GM12878 (cell line): Measurements from ENCODE around the gene CSTB. TPM values are rescaled to one million over a fixed set of nuclear protein-coding genes. Genes with fewer than 3 reads are reported as not detected.
A peak's percentile ranks its signal among the peaks of the same experiment; 100 is the strongest.

Experiments used
- ATAC-seq: fragments of 200-7000 bp; cut with Tn5 transposase; 3 replicates; pipeline ENCODE4 v1.9.1; 2020; ENCODE audit warnings: mild to moderate bottlenecking, moderate library complexity
- BruUV-seq: library from RNA; stranded (reverse); fragments of 400-500 nt; replicated peaks from 2 replicates; lab custom pipeline; 2021; lab: Mats Ljungman, UMichigan
- CTCF ChIA-PET: fragments of 300-600 bp; sonication (Branson Sonifier 250); formaldehyde crosslinking; extraction: SDS; loops from one replicate; lab custom pipeline; 2021; ENCODE audit warnings: inconsistent platforms; lab: Yijun Ruan, JAX
- POLR2A ChIA-PET: fragments of 350-600 bp; formaldehyde crosslinking; extraction: SDS; loops from one replicate; lab custom pipeline; 2021; ENCODE audit warnings: inconsistent platforms; lab: Charles Lee
- RAD21 ChIA-PET: fragments of 300-600 bp; sonication (Branson Sonifier 250); formaldehyde crosslinking; loops from one replicate; lab custom pipeline; 2023; ENCODE audit warnings: antibody characterized with exemption; ENCODE audit not compliant: unreplicated experiment; lab: Charles Lee
- SMC1A ChIA-PET: fragments of 300-600 bp; sonication (Branson Sonifier 250); formaldehyde crosslinking; loops from one replicate; lab custom pipeline; 2023; ENCODE audit not compliant: unreplicated experiment, uncharacterized antibody; lab: Charles Lee
- DNase-seq: peaks from one replicate; pipeline ENCODE4 v3.0.0-alpha.2; 2011; ENCODE audit warnings: low read depth, low spot score
- FAIRE-seq: peaks from 3 replicates; lab custom pipeline; 2011; peaks lifted over from hg19 to GRCh38; lab: Jason Lieb, UNC
- H2AFZ ChIP-seq: 2 replicates; pipeline ENCODE4 v1.6.0; 2011; ENCODE audit warnings: low read depth, low read length, control low read depth; ENCODE audit not compliant: control insufficient read depth
- H3K27ac ChIP-seq: 2 replicates; pipeline ENCODE4 v1.5.1; 2011; ENCODE audit warnings: control low read depth; ENCODE audit not compliant: control insufficient read depth, insufficient read depth
- H3K27me3 ChIP-seq, 2 experiments: replicated peaks in 1 of 2; 2 replicates each; pipeline versions ENCODE4 v1.6.0 to v1.6.1; 2011; ENCODE audit warnings: low read length in 1 of 2; ENCODE audit not compliant: control insufficient read depth in 2 of 2, insufficient read depth in 2 of 2
- H3K36me3 ChIP-seq, 2 experiments: 2 replicates each; pipeline ENCODE4 v1.5.1; 2011; ENCODE audit warnings: low read length in 1 of 2; ENCODE audit not compliant: control insufficient read depth in 2 of 2, insufficient read depth in 2 of 2
- H3K4me1 ChIP-seq: 2 replicates; pipeline ENCODE4 v1.6.1; 2011; ENCODE audit warnings: mild to moderate bottlenecking, low read length, moderate library complexity, mixed read lengths; ENCODE audit not compliant: control insufficient read depth, insufficient read depth
- H3K4me2 ChIP-seq: 2 replicates; pipeline ENCODE4 v1.6.0; 2011; ENCODE audit warnings: control low read depth; ENCODE audit not compliant: control insufficient read depth, insufficient read depth
- H3K4me3 ChIP-seq: fragments of 200-600 bp; sonication (generic); 2 replicates; pipeline ENCODE4 v1.5.1; 2016
- H3K79me2 ChIP-seq: 2 replicates; pipeline ENCODE4 v1.6.0; 2011; ENCODE audit warnings: low read length; ENCODE audit not compliant: control insufficient read depth, insufficient read depth
- H3K9ac ChIP-seq: 2 replicates; pipeline ENCODE4 v1.8.0; 2011; ENCODE audit warnings: low read length, control low read depth, mixed read lengths; ENCODE audit not compliant: control insufficient read depth, insufficient read depth
- H3K9me3 ChIP-seq: replicated peaks from 3 replicates; pipeline ENCODE4 v1.5.1; 2011; ENCODE audit warnings: mild to moderate bottlenecking, low read length; ENCODE audit not compliant: control insufficient read depth, insufficient read depth
- H4K20me1 ChIP-seq: 2 replicates; pipeline ENCODE4 v1.6.0; 2011; ENCODE audit not compliant: control insufficient read depth, insufficient read depth
- ATF3 ChIP-seq: IDR thresholded peaks from 2 replicates; pipeline ENCODE4 v1.6.1; 2011; ENCODE audit warnings: low read depth, mild to moderate bottlenecking, low read length, moderate library complexity, borderline replicate concordance; ENCODE audit errors: extremely low read depth
- BCL3 ChIP-seq: IDR thresholded peaks from 2 replicates; pipeline ENCODE4 v1.6.1; 2011; ENCODE audit warnings: borderline replicate concordance, low read depth, mild to moderate bottlenecking, moderate library complexity, low read length; ENCODE audit not compliant: insufficient read depth, poor library complexity, severe bottlenecking
- ESRRA ChIP-seq: IDR thresholded peaks from 2 replicates; pipeline ENCODE4 v1.6.1; 2012; ENCODE audit warnings: mild to moderate bottlenecking, low read length, improper control_type of control experiment
- HDAC6 ChIP-seq: fragments of 200-600 bp; sonication (generic); IDR thresholded peaks from one replicate; pipeline ENCODE4 v1.8.0; 2017; ENCODE audit warnings: antibody characterized with exemption; ENCODE audit not compliant: unreplicated experiment
- HDGF ChIP-seq: fragments of 450-650 bp; IDR thresholded peaks from 2 replicates; pipeline ENCODE4 v1.6.1; 2016; ENCODE audit warnings: antibody characterized with exemption
- IRF4 ChIP-seq: IDR thresholded peaks from 2 replicates; pipeline ENCODE4 v1.6.1; 2011; ENCODE audit warnings: low read depth, low read length
- MXI1 ChIP-seq: fragments of 150-350 bp; IDR thresholded peaks from 2 replicates; pipeline ENCODE4 v1.6.1; 2011; ENCODE audit warnings: low read depth, mild to moderate bottlenecking, inconsistent platforms, low read length, improper control_type of control experiment
- WGBS: methylation state at CpG from one replicate; pipeline ENCODE4 v1.1.6; 2016; ENCODE audit warnings: low lambda C conversion rate; ENCODE audit not compliant: insufficient replicate concordance, insufficient coverage; ENCODE audit errors: missing lambda C conversion rate; 5-methylcytosine and 5-hydroxymethylcytosine counted together
- in situ Hi-C: fragments of 300-500 bp; cut with MboI; formaldehyde crosslinking; loops from 9 replicates; pipeline ENCODE4 v1.14.3; 2018; ENCODE audit warnings: mixed read lengths
- intact Hi-C: fragments of 100-400 bp; cut with micrococcal nuclease; formaldehyde crosslinking; loops from one replicate; pipeline ENCODE4 v1.14.2; 2022; ENCODE audit not compliant: unreplicated experiment
- polyA plus RNA-seq, 11 experiments: library from polyadenylated mRNA; depleted of rRNA in 4 of 11; unstranded in 6 of 11; stranded (reverse) in 5 of 11; fragments of >200 nt; fragmentation: Nextera tagmentation in 4 of 11; fragmentation: Illumina TruSeq in 1 of 11; extraction: Ambion mirVana in 4 of 11; extraction: Trizol in 1 of 11; gene quantifications; 1 replicate in 1 of 11; 2 replicates in 10 of 11; pipeline versions ENCODE4 v1.2.1 to v1.2.3, GENCODE V29; 2011 to 2016; ENCODE audit warnings: inconsistent platforms in 2 of 11, missing spikeins in 2 of 11, low read depth in 1 of 11
- total RNA-seq, 4 experiments: library from RNA; depleted of rRNA in 3 of 4; stranded (reverse); fragments of >200 nt in 3 of 4; fragmentation: Illumina TruSeq in 1 of 4; extraction: Trizol in 1 of 4; gene quantifications; 2 replicates each; pipeline versions ENCODE4 v1.2.1 to v1.2.3, GENCODE V29; 2013 to 2021
- TF ChIP-seq, protein P1 (sequence below): fragments of 450-650 bp; formaldehyde crosslinking; IDR thresholded peaks from 2 replicates; pipeline ENCODE4 v1.4.0; 2022; ENCODE audit warnings: mild to moderate bottlenecking, moderate library complexity

The CSTB gene
- total and polyA plus RNA-seq, 10 of the 15 experiments (the other 5 are each of a cell fraction or from before 2014, with no cell fraction given): 12.5 to 82.7 (median 41.9) TPM

- no peak for TF ChIP-seq ATF3
- TF ChIP-seq, all 136 proteins: peak for 0
Observed at GRCh38 chr21:43808367-43808766, 32.3 kb upstream of the CSTB start (continued).

- no peaks in the 10 kb centered on the region for H3K27me3 ChIP-seq
- H3K9me3 ChIP-seq: no peaks in the 10 kb centered on the region
- no peaks in the 10 kb centered on the region for H4K20me1 ChIP-seq
- peak overlapping the region; percentile 48 for H2AFZ ChIP-seq
- peak overlapping the region; percentile 91 for H3K4me2 ChIP-seq
- peak overlapping the region; percentile 74 for H3K9ac ChIP-seq
- peaks cover 6 to 27% of the 10 kb centered on the region in 2 experiments; a peak in 3 of 4 replicates for H3K36me3 ChIP-seq
- FAIRE-seq: no peak
- ChIA-PET SMC1A (interaction anchor here (0.9 to 1.4 kb wide), 2 partner anchors 115 to 131 kb away, joined by 3 to 5 read pairs; no protein-coding TSS in a partner anchor), CTCF (interaction anchor here (1.0 to 1.9 kb wide), 2 partner anchors 17 to 132 kb away, joined by 4 to 5 read pairs; partner anchors contain the start of gene RRP1), RAD21 (interaction anchor here (1.0 to 1.6 kb wide), 4 partner anchors 11 to 132 kb away, joined by 3 to 8 read pairs (median 4); partner anchors contain the start of gene RRP1), POLR2A (interaction anchor here (0.6 to 1.5 kb wide), 3 partner anchors 17 to 132 kb away, joined by 4 to 9 read pairs (median 4); partner anchors contain the start of gene RRP1)
- intact Hi-C loops: no loop called here
- H3K4me3 ChIP-seq: peak overlapping the region; percentile 29; the same call in 1 of the 2 replicates
- DNase-seq: no peak
- TF ChIP-seq IRF4 (no peak), HDGF (peak; percentile 66; the same call in 1 of the 2 replicates), BCL3 (peak; percentile 56), ESRRA (no peak), HDAC6 (no peak), MXI1 (no peak)
- TF ChIP-seq, protein P1, sequence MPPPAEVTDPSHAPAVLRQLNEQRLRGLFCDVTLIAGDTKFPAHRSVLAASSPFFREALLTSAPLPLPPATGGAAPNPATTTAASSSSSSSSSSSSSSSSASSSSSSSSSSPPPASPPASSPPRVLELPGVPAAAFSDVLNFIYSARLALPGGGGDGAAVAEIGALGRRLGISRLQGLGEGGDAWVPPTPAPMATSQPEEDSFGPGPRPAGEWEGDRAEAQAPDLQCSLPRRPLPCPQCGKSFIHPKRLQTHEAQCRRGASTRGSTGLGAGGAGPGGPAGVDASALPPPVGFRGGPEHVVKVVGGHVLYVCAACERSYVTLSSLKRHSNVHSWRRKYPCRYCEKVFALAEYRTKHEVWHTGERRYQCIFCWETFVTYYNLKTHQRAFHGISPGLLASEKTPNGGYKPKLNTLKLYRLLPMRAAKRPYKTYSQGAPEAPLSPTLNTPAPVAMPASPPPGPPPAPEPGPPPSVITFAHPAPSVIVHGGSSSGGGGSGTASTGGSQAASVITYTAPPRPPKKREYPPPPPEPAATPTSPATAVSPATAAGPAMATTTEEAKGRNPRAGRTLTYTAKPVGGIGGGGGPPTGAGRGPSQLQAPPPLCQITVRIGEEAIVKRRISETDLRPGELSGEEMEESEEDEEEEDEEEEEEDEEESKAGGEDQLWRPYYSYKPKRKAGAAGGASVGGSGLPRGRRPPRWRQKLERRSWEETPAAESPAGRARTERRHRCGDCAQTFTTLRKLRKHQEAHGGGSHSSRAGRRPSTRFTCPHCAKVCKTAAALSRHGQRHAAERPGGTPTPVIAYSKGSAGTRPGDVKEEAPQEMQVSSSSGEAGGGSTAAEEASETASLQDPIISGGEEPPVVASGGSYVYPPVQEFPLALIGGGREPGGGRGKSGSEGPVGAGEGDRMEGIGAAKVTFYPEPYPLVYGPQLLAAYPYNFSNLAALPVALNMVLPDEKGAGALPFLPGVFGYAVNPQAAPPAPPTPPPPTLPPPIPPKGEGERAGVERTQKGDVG (CRISPR knock-in tag): 0 out of 2 replicates have a peak, but pooled peaks have one; percentile 31
- H3K79me2 ChIP-seq: peaks cover 7% of the 10 kb centered on the region
- TSS peak; percentile 59 for BruUV-seq
- in situ Hi-C loops: loop anchor here (5.0 kb wide), 2 partner anchors 116 to 171 kb away; no protein-coding TSS in a partner anchor
- 59% methylated on average over 21 of the region's 21 CpGs for WGBS
- H3K4me1 ChIP-seq: peaks cover 56% of the 10 kb centered on the region
- peak overlapping the region; percentile 98 for H3K27ac ChIP-seq
- ATAC-seq: peak; percentile 4
Observed at GRCh38 chr21:43806017-43806710, 30.1 kb upstream of the CSTB start.
